CD8-positive, alpha-beta memory T cell (primary cell): ENCODE results near the gene MICB. TPM values are rescaled to one million over a fixed set of nuclear protein-coding genes. Genes with fewer than 3 reads are reported as not detected.

Experiments
- CTCF ChIA-PET: fragments of 350-600 bp; sonication (Branson Sonifier 250); formaldehyde crosslinking; loops from one replicate; lab custom pipeline; 2021; ENCODE audit warnings: antibody characterized with exemption; lab: Charles Lee
- POLR2A ChIA-PET: fragments of 350-600 bp; sonication (Branson Sonifier 250); formaldehyde crosslinking; loops from one replicate; lab custom pipeline; 2021; ENCODE audit warnings: antibody characterized with exemption; lab: Charles Lee
- DNase-seq, 5 donors: peaks; one replicate each; pipeline versions ENCODE4 v3.0.0 to v3.0.0-alpha.2; 2020 to 2022; ENCODE audit warnings: mixed read lengths in 1 of 5
- H3K27ac ChIP-seq: one replicate; pipeline ENCODE4 v1.7.0; 2013; ENCODE audit warnings: low read depth, mild to moderate bottlenecking, low read length, moderate library complexity
- H3K27me3 ChIP-seq: 2 replicates; pipeline ENCODE4 v1.7.0; 2013; ENCODE audit warnings: low read length, mild to moderate bottlenecking; ENCODE audit not compliant: insufficient read depth, poor library complexity, severe bottlenecking
- H3K36me3 ChIP-seq: 2 replicates; pipeline ENCODE4 v1.7.0; 2013; ENCODE audit warnings: mild to moderate bottlenecking, low read length, moderate library complexity; ENCODE audit not compliant: insufficient read depth
- H3K4me1 ChIP-seq: 2 replicates; pipeline ENCODE4 v1.7.0; 2013; ENCODE audit warnings: mild to moderate bottlenecking, low read length, moderate library complexity; ENCODE audit not compliant: insufficient read depth
- H3K4me3 ChIP-seq: 2 replicates; pipeline ENCODE4 v1.7.0; 2013; ENCODE audit warnings: mild to moderate bottlenecking, low read length
- H3K9me3 ChIP-seq: 2 replicates; pipeline ENCODE4 v1.7.0; 2013; ENCODE audit warnings: mild to moderate bottlenecking, low read length
- H3K27ac Mint-ChIP-seq, 8 donors: one replicate each; pipeline ENCODE4 v1.8.0; 2020 to 2021; ENCODE audit warnings: mixed read lengths in 8 of 8, mild to moderate bottlenecking in 6 of 8, inconsistent platforms in 3 of 8, moderate library complexity in 3 of 8
- H3K27me3 Mint-ChIP-seq, 2 donors: one replicate each; pipeline ENCODE4 v1.8.0; 2020 to 2021; ENCODE audit warnings: mixed read lengths in 2 of 2, mild to moderate bottlenecking in 1 of 2, moderate library complexity in 1 of 2
- H3K36me3 Mint-ChIP-seq, 3 donors: one replicate each; pipeline ENCODE4 v1.8.0; 2020 to 2021; ENCODE audit warnings: mixed read lengths in 3 of 3, inconsistent platforms in 1 of 3, mild to moderate bottlenecking in 1 of 3
- H3K4me1 Mint-ChIP-seq, 3 donors: one replicate each; pipeline ENCODE4 v1.8.0; 2020 to 2021; ENCODE audit warnings: mixed read lengths in 3 of 3, inconsistent platforms in 1 of 3, mild to moderate bottlenecking in 1 of 3
- H3K4me3 Mint-ChIP-seq, 7 donors: one replicate each; pipeline ENCODE4 v1.8.0; 2020 to 2021; ENCODE audit warnings: mixed read lengths in 7 of 7, mild to moderate bottlenecking in 6 of 7, moderate library complexity in 4 of 7, inconsistent platforms in 2 of 7
- H3K9me3 Mint-ChIP-seq, 5 donors: one replicate each; pipeline ENCODE4 v1.8.0; 2020 to 2022; ENCODE audit warnings: mixed read lengths in 5 of 5, mild to moderate bottlenecking in 3 of 5, moderate library complexity in 2 of 5, inconsistent platforms in 1 of 5
- polyA plus RNA-seq: library from polyadenylated mRNA; unstranded; fragments of 300-500 nt; fragmentation: Illumina TruSeq; gene quantifications from one replicate; pipeline ENCODE4 v1.2.3, GENCODE V29; 2021
- total RNA-seq, 2 experiments: library from RNA; stranded (reverse); gene quantifications; one replicate each; pipeline ENCODE4 v1.2.3, GENCODE V29; 2021

MICB gene
- total and polyA plus RNA-seq, 3 experiments from 2014 or later, result 12.0 to 22.3 (median 21.9) TPM

DNA sequence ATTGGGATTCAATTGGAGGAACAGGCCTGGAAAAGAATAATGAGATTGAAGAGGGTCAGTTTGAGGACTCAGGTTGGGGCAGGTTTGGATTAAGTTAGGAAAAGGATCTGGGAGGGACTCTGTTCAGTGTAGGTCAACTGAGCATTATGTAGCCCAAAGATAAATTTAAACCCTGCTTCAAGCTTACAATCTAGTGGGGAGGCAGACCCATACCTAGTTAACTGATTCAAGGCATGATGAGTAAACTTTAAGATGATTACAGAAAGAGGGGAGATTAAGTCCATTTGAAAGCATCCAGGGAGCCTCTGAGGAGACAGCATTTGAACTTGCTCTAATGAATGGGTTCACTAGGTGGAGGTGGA, 62.7 kb downstream of the MICB start:
- H3K9me3 Mint-ChIP-seq, result no peaks in the 10 kb centered on the region
- Histone ChIP-seq H3K27me3 (no peaks in the 10 kb centered on the region), H3K9me3 (no peaks in the 10 kb centered on the region), H3K36me3 (peaks cover 7% of the 10 kb centered on the region), H3K4me3 (no peak overlapping the region), H3K4me1 (peaks cover 70% of the 10 kb centered on the region), H3K27ac (no peak overlapping the region)
- CTCF ChIA-PET, result interaction anchor here (0.9 to 32.2 kb wide), 4 partner anchors 11 to 36 kb away, joined by 3 to 576 read pairs (median 60); partner anchors contain the start of genes LST1, LTB, NCR3 and NFKBIL1
- H3K4me1 Mint-ChIP-seq, result peaks cover 66 to 84% (median 80%) of the 10 kb centered on the region in 3 donors
- H3K27me3 Mint-ChIP-seq, result no peaks in the 10 kb centered on the region
- POLR2A ChIA-PET, result interaction anchor here (1.0 to 2.7 kb wide), 4 partner anchors 19 to 91 kb away, joined by 3 to 42 read pairs (median 8); partner anchors contain the start of genes LTB and NCR3
- peak overlapping the region; percentile 76 to 91 (median 85) for H3K4me3 Mint-ChIP-seq
- peak overlapping the region; percentile 89 to 97 (median 94) for H3K27ac Mint-ChIP-seq
- peaks cover 3 to 41% (median 25%) of the 10 kb centered on the region in 3 donors for H3K36me3 Mint-ChIP-seq
- DNase-seq, result no peak

Other genes starting within 250 kb of the MICB start
- gene HLA-C, start 226.1 kb upstream of the MICB start, total RNA-seq, result 100 to 1,000 TPM; 823 to 860 TPM
- gene HLA-C, start 226.1 kb upstream of the MICB start, polyA plus RNA-seq, result 4,018 TPM
- 1,000 to 10,000 TPM; 3,705 to 3,812 TPM for gene HLA-B, start 141.0 kb upstream of the MICB start, total RNA-seq
- 8,337 TPM for gene HLA-B, start 141.0 kb upstream of the MICB start, polyA plus RNA-seq
- gene MICA, start 94.5 kb upstream of the MICB start, total RNA-seq, result 10 to 100 TPM; 12.4 to 12.8 TPM
- 8.2 TPM for gene MICA, start 94.5 kb upstream of the MICB start, polyA plus RNA-seq
- not detected for gene MCCD1, start 30.8 kb downstream of the MICB start, total RNA-seq
- gene MCCD1, start 30.8 kb downstream of the MICB start, polyA plus RNA-seq, result not detected
- gene DDX39B, start 43.9 kb downstream of the MICB start, total RNA-seq, result 100 to 1,000 TPM; 643 to 658 TPM
- gene DDX39B, start 43.9 kb downstream of the MICB start, polyA plus RNA-seq, result 85.7 TPM
- gene ATP6V1G2, start 48.5 kb downstream of the MICB start, total RNA-seq, result 1 to 10 TPM in 1 of 2 experiments, under 1 TPM in 1; 0.94 to 2.0 TPM
- 1.4 TPM for gene ATP6V1G2, start 48.5 kb downstream of the MICB start, polyA plus RNA-seq
- gene NFKBIL1, start 49.5 kb downstream of the MICB start, total RNA-seq, result 10 to 100 TPM; 13.5 to 13.8 TPM
- gene NFKBIL1, start 49.5 kb downstream of the MICB start, polyA plus RNA-seq, result 6.9 TPM
- 100 to 1,000 TPM; 839 to 854 TPM for gene LTA, start 74.1 kb downstream of the MICB start, total RNA-seq
- gene LTA, start 74.1 kb downstream of the MICB start, polyA plus RNA-seq, result 23.3 TPM
- gene TNF, start 77.4 kb downstream of the MICB start, total RNA-seq, result 100 to 1,000 TPM; 207 to 215 TPM
- gene TNF, start 77.4 kb downstream of the MICB start, polyA plus RNA-seq, result 7.9 TPM
- gene LTB, start 84.3 kb downstream of the MICB start, total RNA-seq, result 100 to 1,000 TPM; 196 to 206 TPM
- 1,182 TPM for gene LTB, start 84.3 kb downstream of the MICB start, polyA plus RNA-seq
- gene LST1, start 88.1 kb downstream of the MICB start, total RNA-seq, result 10 to 100 TPM; 22.0 to 22.4 TPM
- gene LST1, start 88.1 kb downstream of the MICB start, polyA plus RNA-seq, result 49.6 TPM
- gene NCR3, start 94.9 kb downstream of the MICB start, total RNA-seq, result 10 to 100 TPM; 22.4 to 26.3 TPM
- 328 TPM for gene NCR3, start 94.9 kb downstream of the MICB start, polyA plus RNA-seq
- 10 to 100 TPM; 35.6 TPM for gene AIF1, start 117.1 kb downstream of the MICB start, total RNA-seq
- 33.2 TPM for gene AIF1, start 117.1 kb downstream of the MICB start, polyA plus RNA-seq
- gene PRRC2A, start 122.6 kb downstream of the MICB start, total RNA-seq, result 100 to 1,000 TPM; 251 to 263 TPM
- gene PRRC2A, start 122.6 kb downstream of the MICB start, polyA plus RNA-seq, result 9.3 TPM
- gene BAG6, start 154.5 kb downstream of the MICB start, total RNA-seq, result 100 to 1,000 TPM; 258 to 261 TPM
- 23.1 TPM for gene BAG6, start 154.5 kb downstream of the MICB start, polyA plus RNA-seq
- gene APOM, start 157.7 kb downstream of the MICB start, total RNA-seq, result 1 to 10 TPM; 2.4 to 3.3 TPM
- gene APOM, start 157.7 kb downstream of the MICB start, polyA plus RNA-seq, result 4.3 TPM
- gene C6orf47, start 162.6 kb downstream of the MICB start, total RNA-seq, result 10 to 100 TPM; 19.5 to 20.0 TPM
- gene C6orf47, start 162.6 kb downstream of the MICB start, polyA plus RNA-seq, result 37.0 TPM
- gene GPANK1, start 166.9 kb downstream of the MICB start, total RNA-seq, result 10 to 100 TPM; 46.2 to 46.4 TPM
- 19.6 TPM for gene GPANK1, start 166.9 kb downstream of the MICB start, polyA plus RNA-seq
- 100 to 1,000 TPM; 323 to 334 TPM for gene CSNK2B, start 167.9 kb downstream of the MICB start, total RNA-seq
- 265 TPM for gene CSNK2B, start 167.9 kb downstream of the MICB start, polyA plus RNA-seq
- gene LY6G5B, start 171.8 kb downstream of the MICB start, total RNA-seq, result 10 to 100 TPM; 19.1 to 21.2 TPM
- 0.64 TPM for gene LY6G5B, start 171.8 kb downstream of the MICB start, polyA plus RNA-seq
- 1 to 10 TPM; 3.5 to 4.5 TPM for gene LY6G5C, start 182.9 kb downstream of the MICB start, total RNA-seq
- gene LY6G5C, start 182.9 kb downstream of the MICB start, polyA plus RNA-seq, result 10.3 TPM
- gene ABHD16A, start 205.2 kb downstream of the MICB start, total RNA-seq, result 10 to 100 TPM; 37.0 to 41.0 TPM
- 45.5 TPM for gene ABHD16A, start 205.2 kb downstream of the MICB start, polyA plus RNA-seq
- not detected for gene LY6G6F, start 208.7 kb downstream of the MICB start, total RNA-seq
- not detected for gene LY6G6F, start 208.7 kb downstream of the MICB start, polyA plus RNA-seq
- gene LY6G6D, start 217.2 kb downstream of the MICB start, total RNA-seq, result not detected
- not detected for gene LY6G6D, start 217.2 kb downstream of the MICB start, polyA plus RNA-seq
- gene LY6G6C, start 223.6 kb downstream of the MICB start, total RNA-seq, result not detected
- not detected for gene LY6G6C, start 223.6 kb downstream of the MICB start, polyA plus RNA-seq
- not detected for gene MPIG6B, start 225.2 kb downstream of the MICB start, total RNA-seq
- 0.08 TPM for gene MPIG6B, start 225.2 kb downstream of the MICB start, polyA plus RNA-seq
- gene DDAH2, start 231.2 kb downstream of the MICB start, total RNA-seq, result 1 to 10 TPM; 4.1 to 4.9 TPM
- gene DDAH2, start 231.2 kb downstream of the MICB start, polyA plus RNA-seq, result 26.3 TPM
- 100 to 1,000 TPM; 377 TPM for gene CLIC1, start 238.4 kb downstream of the MICB start, total RNA-seq
- gene CLIC1, start 238.4 kb downstream of the MICB start, polyA plus RNA-seq, result 657 TPM
- gene MSH5, start 241.9 kb downstream of the MICB start, total RNA-seq, result 10 to 100 TPM; 36.4 to 39.8 TPM
- 2.0 TPM for gene MSH5, start 241.9 kb downstream of the MICB start, polyA plus RNA-seq